Activated CD4-positive, alpha-beta T cell treated with anti-CD3 and anti-CD28 coated beads for 36 hours (primary cell): ENCODE data around the gene EVI2B. TPM values are rescaled to one million over a fixed set of nuclear protein-coding genes. Genes with fewer than 3 reads are reported as not detected.

Experiments used
- total RNA-seq, 2 experiments: library from RNA; stranded (reverse); gene quantifications; one replicate each; pipeline ENCODE4 v1.2.3, GENCODE V29; 2021

The EVI2B gene
- total RNA-seq, 2 experiments from 2014 or later, result 10.3 to 14.8 TPM

Other genes starting within 250 kb of the EVI2B start
- gene NF1, start 219.1 kb downstream of the EVI2B start, total RNA-seq, result 10 to 100 TPM; 22.1 to 26.2 TPM
- gene OMG, start 16.8 kb downstream of the EVI2B start, total RNA-seq, result under 1 TPM; 0.23 to 0.25 TPM
- gene EVI2A, start 7.6 kb upstream of the EVI2B start, total RNA-seq, result 10 to 100 TPM; 16.9 to 18.2 TPM
- 10 to 100 TPM; 30.3 to 41.4 TPM for gene RAB11FIP4, start 77.6 kb upstream of the EVI2B start, total RNA-seq